K562 (cell line): Measurements from ENCODE around the gene TMSB4X. TPM values are rescaled to one million over a fixed set of nuclear protein-coding genes. Genes with fewer than 3 reads are reported as not detected.

Experiments used
- ARHGAP35 ChIP-seq: fragments of 450-650 bp; IDR thresholded peaks from 2 replicates; pipeline ENCODE4 v1.6.1; 2018; ENCODE audit not compliant: partially characterized antibody
- ATF7 ChIP-seq: fragments of 450-650 bp; IDR thresholded peaks from 2 replicates; pipeline ENCODE4 v1.7.1; 2014; ENCODE audit warnings: mild to moderate bottlenecking, moderate library complexity
- FOXA3 ChIP-seq, 2 experiments: fragments of 450-650 bp in 1 of 2; sonication (generic) in 1 of 2; formaldehyde crosslinking; IDR thresholded peaks in 1 of 2; conservative IDR thresholded peaks in 1 of 2; 2 replicates each; pipeline versions ENCODE4 v1.4.0 to v1.8.0; 2020 to 2022; ENCODE audit warnings: mild to moderate bottlenecking in 2 of 2, missing genetic modification reagents in 1 of 2
- MEF2D ChIP-seq: conservative IDR thresholded peaks from 2 replicates; pipeline ENCODE4 v1.6.1; 2016; ENCODE audit warnings: low read depth, missing genetic modification characterization, missing compliant biosample characterization
- NR2C1 ChIP-seq, 2 experiments: fragments of 450-650 bp; IDR thresholded peaks; 2 replicates each; pipeline ENCODE4 v1.6.1; 2017; ENCODE audit warnings: mild to moderate bottlenecking in 2 of 2, antibody characterized with exemption in 1 of 2, inconsistent platforms in 1 of 2, missing compliant biosample characterization in 1 of 2, missing genetic modification characterization in 1 of 2
- RBM39 ChIP-seq: fragments of 200-400 bp; formaldehyde crosslinking; optimal IDR thresholded peaks from 2 replicates; pipeline ENCODE3; 2018; ENCODE audit warnings: low read depth, low read length
- RHOXF2B ChIP-seq: fragments of 250-450 bp; sonication (Bioruptor Pico); conservative IDR thresholded peaks from 2 replicates; pipeline ENCODE4 v1.5.1; 2021
- TFE3 ChIP-seq: fragments of 450-650 bp; formaldehyde crosslinking; IDR thresholded peaks from 2 replicates; pipeline ENCODE4 v1.4.0; 2020; ENCODE audit warnings: mild to moderate bottlenecking, mixed read lengths
- USF1 ChIP-seq: sonication (generic); formaldehyde crosslinking; IDR thresholded peaks from 2 replicates; pipeline ENCODE4 v1.9.0; 2022; ENCODE audit warnings: mild to moderate bottlenecking, missing genetic modification reagents
- ZBTB12 ChIP-seq: fragments of 250-450 bp; sonication (Bioruptor Pico); IDR thresholded peaks from 2 replicates; pipeline ENCODE4 v1.4.0; 2020
- ZNF408 ChIP-seq: fragments of 250-450 bp; sonication (Bioruptor Pico); IDR thresholded peaks from 2 replicates; pipeline ENCODE4 v1.4.0; 2020; ENCODE audit warnings: low read depth, mild to moderate bottlenecking, moderate library complexity
- ZNF695 ChIP-seq: fragments of 450-650 bp; formaldehyde crosslinking; IDR thresholded peaks from 2 replicates; pipeline ENCODE4 v1.4.0; 2020; ENCODE audit warnings: mild to moderate bottlenecking, moderate library complexity
- ZNF740 ChIP-seq, 3 experiments: fragments of 200-800 bp in 1 of 3; sonication (Bioruptor generic) in 1 of 3; sonication (generic) in 1 of 3; formaldehyde crosslinking in 1 of 3; IDR thresholded peaks; 2 replicates each; pipeline versions ENCODE4 v1.6.1 to v1.8.0; 2016 to 2022; ENCODE audit warnings: mild to moderate bottlenecking in 2 of 3, missing compliant biosample characterization in 2 of 3, missing genetic modification characterization in 2 of 3, missing genetic modification reagents in 1 of 3
- polyA plus RNA-seq, 8 experiments: library from polyadenylated mRNA; depleted of rRNA in 4 of 8; stranded (reverse) in 5 of 8; unstranded in 3 of 8; fragments of >200 nt; fragmentation: Nextera tagmentation in 2 of 8; fragmentation: Illumina TruSeq in 1 of 8; extraction: Ambion mirVana in 2 of 8; extraction: Trizol in 1 of 8; gene quantifications; 2 replicates each; pipeline versions ENCODE4 v1.2.1 to v1.2.3, GENCODE V29; 2011 to 2014; ENCODE audit warnings: inconsistent platforms in 1 of 8, missing spikeins in 1 of 8
- total RNA-seq, 7 experiments: library from RNA; depleted of rRNA in 6 of 7; stranded (reverse); fragments of >200 nt in 6 of 7; fragmentation: Illumina TruSeq in 2 of 7; extraction: Trizol in 2 of 7; gene quantifications; 2 replicates each; pipeline versions ENCODE4 v1.2.1 to v1.2.3, GENCODE V29; 2011 to 2021; ENCODE audit warnings: low replicate concordance in 1 of 7
- TF ChIP-seq, protein P1 (sequence below): sonication (generic); formaldehyde crosslinking; IDR thresholded peaks from 2 replicates; pipeline ENCODE4 v1.8.0; 2022; ENCODE audit warnings: mild to moderate bottlenecking, missing genetic modification reagents
- TF ChIP-seq, protein P2 (sequence below): fragments of 250-450 bp; sonication (Bioruptor Pico); IDR thresholded peaks from 2 replicates; pipeline ENCODE4 v1.5.0; 2022; ENCODE audit warnings: mild to moderate bottlenecking
- TF ChIP-seq, protein P3 (sequence below), 2 experiments: IDR thresholded peaks; 2 replicates each; pipeline ENCODE4 v1.6.1; 2011; ENCODE audit warnings: borderline replicate concordance in 1 of 2, control low read depth in 1 of 2, low read depth in 1 of 2, low read length in 1 of 2, mild to moderate bottlenecking in 1 of 2, mixed read lengths in 1 of 2, moderate library complexity in 1 of 2; ENCODE audit not compliant: insufficient read depth in 1 of 2, insufficient read length in 1 of 2, poor library complexity in 1 of 2, severe bottlenecking in 1 of 2; ENCODE audit errors: extremely low read depth in 1 of 2

The TMSB4X gene
- total and polyA plus RNA-seq, 9 of the 15 experiments (the other 6 are each of a cell fraction or from before 2014, with no cell fraction given) = 1,035 to 2,035 (median 1,529) TPM

DNA sequence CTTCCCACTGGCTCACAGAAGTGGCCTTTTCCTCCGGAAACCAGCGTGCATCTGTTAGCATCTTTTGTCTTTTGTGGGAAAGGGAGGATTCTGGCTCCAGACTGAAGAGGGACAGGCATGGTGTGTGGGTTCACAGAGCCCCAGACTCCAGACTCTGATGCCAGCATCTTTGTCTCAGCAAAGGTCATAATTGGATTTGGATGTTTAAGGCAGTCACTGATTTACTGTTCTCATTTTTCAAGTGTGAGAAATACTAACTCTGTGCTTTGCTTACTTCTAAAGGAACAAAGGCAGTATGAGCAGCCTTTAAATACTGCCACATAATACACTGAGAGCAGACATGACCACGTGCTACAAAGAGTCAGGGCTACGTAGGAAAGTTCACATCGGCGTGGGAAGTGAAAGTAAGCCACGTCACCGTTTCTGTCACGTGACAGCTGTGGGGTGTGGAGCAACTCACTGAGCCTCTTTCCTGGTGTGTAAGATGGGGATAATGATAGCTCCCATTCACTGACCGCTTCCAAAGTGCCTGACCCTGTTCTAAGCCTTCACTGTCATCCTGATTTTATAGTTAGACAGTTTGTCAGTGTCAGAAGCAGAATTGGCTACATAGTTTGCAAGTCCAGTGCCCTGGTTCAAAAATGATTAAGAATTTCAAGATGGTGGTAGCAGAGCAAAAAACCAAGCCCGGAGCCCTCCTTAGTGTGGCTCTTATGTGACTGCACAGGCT, 24.8 kb upstream of the TMSB4X start (continued):
- TF ChIP-seq USF1 (peak; percentile 96), FOXA3 (CRISPR knock-in tag; conservative IDR thresholded peaks at IDR 0.05 in 1 of 2, IDR thresholded peaks at IDR 0.05 in 1 of 2) (no peak), RHOXF2B (CRISPR knock-in tag) (no peak), ZNF695 (CRISPR knock-in tag) (no peak), ZNF408 (CRISPR knock-in tag) (no peak), NR2C1 (IDR thresholded peaks at IDR 0.05) (peak; percentile 66), NR2C1 (tag; IDR thresholded peaks at IDR 0.05) (peak; percentile 86), MEF2D (tag) (peak; percentile 70; the same call in 1 of the 2 replicates), ATF7 (peak; percentile 85), ZNF740 (CRISPR knock-in tag; IDR thresholded peaks at IDR 0.05) (no peak), ZNF740 (tag; IDR thresholded peaks at IDR 0.05) (no peak), ARHGAP35 (no peak), ZBTB12 (0 out of 2 replicates have a peak, but pooled peaks have one; percentile 38), TFE3 (CRISPR knock-in tag) (peak; percentile 99), RBM39 (no peak)
- TF ChIP-seq, protein P1, sequence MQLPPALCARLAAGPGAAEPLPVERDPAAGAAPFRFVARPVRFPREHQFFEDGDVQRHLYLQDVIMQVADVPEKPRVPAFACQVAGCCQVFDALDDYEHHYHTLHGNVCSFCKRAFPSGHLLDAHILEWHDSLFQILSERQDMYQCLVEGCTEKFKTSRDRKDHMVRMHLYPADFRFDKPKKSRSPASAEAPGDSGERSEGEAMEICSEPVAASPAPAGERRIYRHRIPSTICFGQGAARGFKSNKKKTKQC (CRISPR knock-in tag) = no peak
- TF ChIP-seq, protein P2, sequence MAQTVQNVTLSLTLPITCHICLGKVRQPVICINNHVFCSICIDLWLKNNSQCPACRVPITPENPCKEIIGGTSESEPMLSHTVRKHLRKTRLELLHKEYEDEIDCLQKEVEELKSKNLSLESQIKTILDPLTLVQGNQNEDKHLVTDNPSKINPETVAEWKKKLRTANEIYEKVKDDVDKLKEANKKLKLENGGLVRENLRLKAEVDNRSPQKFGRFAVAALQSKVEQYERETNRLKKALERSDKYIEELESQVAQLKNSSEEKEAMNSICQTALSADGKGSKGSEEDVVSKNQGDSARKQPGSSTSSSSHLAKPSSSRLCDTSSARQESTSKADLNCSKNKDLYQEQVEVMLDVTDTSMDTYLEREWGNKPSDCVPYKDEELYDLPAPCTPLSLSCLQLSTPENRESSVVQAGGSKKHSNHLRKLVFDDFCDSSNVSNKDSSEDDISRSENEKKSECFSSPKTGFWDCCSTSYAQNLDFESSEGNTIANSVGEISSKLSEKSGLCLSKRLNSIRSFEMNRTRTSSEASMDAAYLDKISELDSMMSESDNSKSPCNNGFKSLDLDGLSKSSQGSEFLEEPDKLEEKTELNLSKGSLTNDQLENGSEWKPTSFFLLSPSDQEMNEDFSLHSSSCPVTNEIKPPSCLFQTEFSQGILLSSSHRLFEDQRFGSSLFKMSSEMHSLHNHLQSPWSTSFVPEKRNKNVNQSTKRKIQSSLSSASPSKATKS (CRISPR knock-in tag) = no peak
- TF ChIP-seq, protein P3, sequence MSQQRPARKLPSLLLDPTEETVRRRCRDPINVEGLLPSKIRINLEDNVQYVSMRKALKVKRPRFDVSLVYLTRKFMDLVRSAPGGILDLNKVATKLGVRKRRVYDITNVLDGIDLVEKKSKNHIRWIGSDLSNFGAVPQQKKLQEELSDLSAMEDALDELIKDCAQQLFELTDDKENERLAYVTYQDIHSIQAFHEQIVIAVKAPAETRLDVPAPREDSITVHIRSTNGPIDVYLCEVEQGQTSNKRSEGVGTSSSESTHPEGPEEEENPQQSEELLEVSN (IDR thresholded peaks at IDR 0.05; ENCODE audit: borderline replicate concordance in 1 of 2, extremely low read depth in 1 of 2, insufficient read depth in 1 of 2, insufficient read length in 1 of 2, low read depth in 1 of 2, low read length in 1 of 2, poor library complexity in 1 of 2, severe bottlenecking in 1 of 2) = peak; percentile 80 to 90
